Neural cell (in vitro differentiated cells): ENCODE data around the gene TGFBRAP1.

Source experiments
- CTCF ChIP-seq: fragments of 450-650 bp; IDR thresholded peaks from 2 replicates; pipeline ENCODE4 v1.5.1; 2014; ENCODE audit warnings: antibody characterized with exemption, mild to moderate bottlenecking, moderate library complexity; ENCODE audit not compliant: poor library complexity, severe bottlenecking
- EZH2 ChIP-seq: fragments of 200-600, 300-800 bp; shearing (Covaris generic), sonication (generic); IDR thresholded peaks from 2 replicates; pipeline ENCODE4 v1.6.1; 2014; ENCODE audit warnings: antibody characterized with exemption, low read length, borderline replicate concordance, mild to moderate bottlenecking; ENCODE audit not compliant: insufficient read depth, poor library complexity, severe bottlenecking
- SMC3 ChIP-seq: fragments of 450-650 bp; conservative IDR thresholded peaks from 2 replicates; pipeline ENCODE4 v1.6.1; 2014; ENCODE audit warnings: antibody characterized with exemption, mild to moderate bottlenecking, moderate library complexity; ENCODE audit not compliant: poor library complexity

- TF ChIP-seq CTCF = no peak
- TF ChIP-seq SMC3 = no peak
- no peak for TF ChIP-seq EZH2
These were observed 42.3 kb upstream of the TGFBRAP1 start for GRCh38 chr2:105371810-105372209.
